ENCODE data around the gene FCGBP. TPM values are rescaled to one million over a fixed set of nuclear protein-coding genes. Genes with fewer than 3 reads are reported as not detected.

The FCGBP gene
- polyA plus RNA-seq (2011; rRNA removed), result 0.01 TPM in 1 of 2 replicates, not detected in the other
- polyA minus RNA-seq (2011; rRNA and poly(A)+ RNA removed), result not detected in 2 replicates

DNA sequence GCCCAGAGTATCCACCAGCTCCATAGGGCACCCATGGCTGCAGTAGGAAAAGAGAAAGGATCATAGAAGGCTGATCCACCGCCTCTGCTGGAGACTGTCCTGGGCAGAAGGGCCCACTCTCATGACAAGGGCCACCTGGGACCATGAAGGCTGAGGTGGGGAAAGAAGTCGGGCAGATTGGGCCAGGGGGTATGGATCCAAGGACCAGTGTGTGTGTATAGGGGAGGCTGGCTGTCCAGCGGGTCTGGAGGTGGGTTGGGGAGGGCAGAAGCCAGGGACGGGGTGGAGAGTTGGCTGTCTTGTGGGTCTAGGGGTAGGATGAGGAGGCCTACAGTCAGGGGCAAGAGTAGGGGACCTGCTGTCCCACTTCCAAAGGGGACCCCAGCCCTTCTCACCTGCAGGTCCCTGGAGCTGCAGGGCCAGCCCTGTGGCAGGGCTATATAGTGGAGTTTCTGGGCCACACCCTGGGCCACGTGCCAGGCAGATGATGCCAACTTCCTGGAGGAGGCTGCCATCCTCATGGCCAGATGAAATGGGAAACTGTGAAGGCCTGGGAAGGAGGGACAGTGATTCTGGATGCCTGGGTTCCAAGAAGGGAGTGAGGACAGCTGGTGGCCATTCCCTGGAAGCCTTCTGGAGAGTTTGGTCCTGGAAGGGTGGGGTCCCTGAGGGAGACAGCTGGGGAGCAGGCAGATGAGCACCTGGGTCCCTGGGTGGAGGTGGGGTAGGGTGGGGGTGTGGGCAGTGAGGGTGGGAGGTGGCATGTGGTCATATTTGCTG lies at the start of gene FCGBP:
Gene FCGBP, minus strand, starts transcription at position 51 of the 780 bp plus-strand sequence.
- TF ChIP-seq, protein P1, sequence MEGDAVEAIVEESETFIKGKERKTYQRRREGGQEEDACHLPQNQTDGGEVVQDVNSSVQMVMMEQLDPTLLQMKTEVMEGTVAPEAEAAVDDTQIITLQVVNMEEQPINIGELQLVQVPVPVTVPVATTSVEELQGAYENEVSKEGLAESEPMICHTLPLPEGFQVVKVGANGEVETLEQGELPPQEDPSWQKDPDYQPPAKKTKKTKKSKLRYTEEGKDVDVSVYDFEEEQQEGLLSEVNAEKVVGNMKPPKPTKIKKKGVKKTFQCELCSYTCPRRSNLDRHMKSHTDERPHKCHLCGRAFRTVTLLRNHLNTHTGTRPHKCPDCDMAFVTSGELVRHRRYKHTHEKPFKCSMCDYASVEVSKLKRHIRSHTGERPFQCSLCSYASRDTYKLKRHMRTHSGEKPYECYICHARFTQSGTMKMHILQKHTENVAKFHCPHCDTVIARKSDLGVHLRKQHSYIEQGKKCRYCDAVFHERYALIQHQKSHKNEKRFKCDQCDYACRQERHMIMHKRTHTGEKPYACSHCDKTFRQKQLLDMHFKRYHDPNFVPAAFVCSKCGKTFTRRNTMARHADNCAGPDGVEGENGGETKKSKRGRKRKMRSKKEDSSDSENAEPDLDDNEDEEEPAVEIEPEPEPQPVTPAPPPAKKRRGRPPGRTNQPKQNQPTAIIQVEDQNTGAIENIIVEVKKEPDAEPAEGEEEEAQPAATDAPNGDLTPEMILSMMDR (IDR thresholded peaks at IDR 0.05; ENCODE audit: insufficient read depth, low read depth, low read length), result no peak
- Histone ChIP-seq H3K27me3 (ENCODE audit: control insufficient read depth, insufficient read depth, low read length) (no peaks in the 10 kb centered on the region), H3K4me3 (ENCODE audit: low read depth, low read length) (no peak within 1 kb of the TSS), H3K36me3 (ENCODE audit: control insufficient read depth, insufficient read depth, low read length) (no peaks in the 10 kb centered on the region)
- ChIA-PET CTCF (no interaction called here), POLR2A (no interaction called here)
- DNase-seq (ENCODE audit: low read depth), result no peak

DNA sequence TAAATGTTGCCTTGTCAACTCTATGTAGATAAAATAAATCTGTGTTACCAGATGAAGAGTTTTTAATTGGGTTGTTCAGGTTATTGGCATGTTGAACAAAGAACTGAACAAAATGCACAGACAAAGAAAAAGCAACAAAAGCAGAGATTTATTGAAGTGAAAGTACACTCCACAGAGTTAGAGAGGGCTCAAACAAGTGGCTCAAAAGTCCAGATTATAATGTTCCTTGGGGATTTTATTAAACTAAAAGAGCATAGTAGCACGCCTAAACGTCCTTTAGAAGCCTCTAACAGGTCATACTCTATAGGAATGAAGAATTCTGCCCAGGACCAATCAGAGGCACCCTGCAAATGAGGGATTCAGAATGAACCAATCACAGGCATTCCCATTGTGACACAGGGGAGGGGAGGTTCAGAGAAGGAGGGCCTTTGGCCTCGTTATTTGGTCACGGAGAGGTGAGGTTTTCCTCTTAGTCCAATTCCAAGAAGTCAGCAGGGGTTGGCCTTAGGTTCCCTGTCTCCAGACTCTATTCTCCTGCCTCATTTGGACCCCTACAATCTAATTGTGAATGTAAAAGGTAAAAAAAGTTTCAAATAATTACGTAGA lies 49.4 kb upstream of the FCGBP start:
- POLR2A ChIA-PET, result no interaction called here
- H3K27me3 ChIP-seq (ENCODE audit: control insufficient read depth, insufficient read depth, low read length), result no peaks in the 10 kb centered on the region
- DNase-seq (ENCODE audit: low read depth), result no peak
- TF ChIP-seq, protein P1 (IDR thresholded peaks at IDR 0.05; ENCODE audit: insufficient read depth, low read depth, low read length), result no peak
- H3K4me3 ChIP-seq (ENCODE audit: low read depth, low read length), result no peak overlapping the region
- peaks cover 15% of the 10 kb centered on the region for H3K36me3 ChIP-seq (ENCODE audit: control insufficient read depth, insufficient read depth, low read length)
- CTCF ChIA-PET, result interaction anchor here (1.1 kb wide), 1 partner anchor 13 kb away, joined by 3 read pairs; the partner anchor contains the start of gene ZNF546

DNA sequence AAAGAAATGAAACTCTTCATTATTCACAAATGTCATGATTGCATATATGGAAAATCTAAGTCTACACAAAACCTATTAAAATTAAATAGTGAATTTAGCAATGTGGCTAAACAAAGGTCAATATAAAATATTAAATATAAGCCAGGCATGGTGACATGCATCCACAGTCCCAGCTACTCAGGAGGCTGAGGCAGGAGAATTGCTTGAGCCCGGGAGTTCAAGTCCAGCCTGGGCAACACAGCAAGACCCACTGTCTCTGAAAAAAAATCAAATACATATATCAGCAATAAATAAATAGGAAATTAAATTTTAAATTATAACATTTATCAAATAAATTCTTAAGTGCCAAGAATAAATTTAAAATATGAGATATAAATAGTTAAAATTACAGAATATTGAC lies 48.4 kb upstream of the FCGBP start:
- CTCF ChIA-PET, result no interaction called here
- DNase-seq (ENCODE audit: low read depth), result no peak
- Histone ChIP-seq H3K27me3 (ENCODE audit: control insufficient read depth, insufficient read depth, low read length) (no peaks in the 10 kb centered on the region), H3K4me3 (ENCODE audit: low read depth, low read length) (no peak overlapping the region), H3K36me3 (ENCODE audit: control insufficient read depth, insufficient read depth, low read length) (peaks cover 18% of the 10 kb centered on the region)
- TF ChIP-seq, protein P1 (IDR thresholded peaks at IDR 0.05; ENCODE audit: insufficient read depth, low read depth, low read length), result no peak
- POLR2A ChIA-PET, result no interaction called here

DNA sequence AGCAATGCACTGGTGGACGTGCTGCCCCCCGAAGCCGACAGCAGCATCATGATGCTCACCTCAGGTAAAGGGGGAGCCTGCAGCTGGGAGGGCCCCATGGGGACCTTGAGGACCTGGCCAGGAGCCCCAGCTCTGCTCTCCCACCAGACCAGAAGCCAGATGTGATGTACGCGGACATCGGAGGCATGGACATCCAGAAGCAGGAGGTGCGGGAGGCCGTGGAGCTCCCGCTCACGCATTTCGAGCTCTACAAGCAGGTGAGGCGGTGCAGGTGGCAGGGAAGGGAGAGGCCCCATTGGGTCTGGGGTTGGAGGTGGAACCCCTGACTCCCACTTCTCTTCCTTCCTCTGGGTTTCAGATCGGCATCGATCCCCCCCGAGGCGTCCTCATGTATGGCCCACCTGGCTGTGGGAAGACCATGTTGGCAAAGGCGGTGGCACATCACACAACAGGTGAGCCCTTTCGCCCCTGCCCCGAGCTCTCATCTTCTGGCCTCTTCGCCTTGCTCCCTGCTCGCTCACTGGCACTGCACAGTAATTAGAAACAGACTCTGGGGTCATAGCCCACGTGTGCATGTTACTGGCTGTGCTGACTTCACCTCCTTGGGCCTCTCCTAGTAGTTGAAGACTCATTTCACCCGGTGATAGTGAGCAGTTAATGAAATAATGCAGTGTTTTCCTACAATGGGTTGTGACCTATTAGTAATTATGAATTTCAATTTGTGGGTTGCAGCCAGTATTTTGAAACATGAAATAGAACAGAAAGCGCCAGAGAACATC lies 40.1 kb upstream of the FCGBP start:
- no peak overlapping the region for H3K4me3 ChIP-seq (ENCODE audit: low read depth, low read length)
- H3K36me3 ChIP-seq (ENCODE audit: control insufficient read depth, insufficient read depth, low read length), result peaks cover 24% of the 10 kb centered on the region
- ChIA-PET POLR2A (no interaction called here), CTCF (no interaction called here)
- no peaks in the 10 kb centered on the region for H3K27me3 ChIP-seq (ENCODE audit: control insufficient read depth, insufficient read depth, low read length)
- no peak for DNase-seq (ENCODE audit: low read depth)
- TF ChIP-seq, protein P1 (IDR thresholded peaks at IDR 0.05; ENCODE audit: insufficient read depth, low read depth, low read length), result no peak

Data from BJ (cell line).